Stimulated activated CD4-positive, alpha-beta T cell treated with anti-CD3 and anti-CD28 coated beads, Interleukin-12 subunit alpha, Interleukin-12 subunit beta, amount 100 ng/mL, for 48 hours (primary cell): ENCODE results near the gene DLGAP1.

Source experiments
- DNase-seq, 3 donors: peaks; one replicate each; pipeline ENCODE4 v3.0.0-alpha.2; 2020; ENCODE audit warnings: low read depth in 2 of 3, low spot score in 1 of 3

DLGAP1 gene

GRCh38 chr18:3950668-3951404 lies 504.3 kb downstream of the DLGAP1 start:
- DNase-seq, result no peak

DNA sequence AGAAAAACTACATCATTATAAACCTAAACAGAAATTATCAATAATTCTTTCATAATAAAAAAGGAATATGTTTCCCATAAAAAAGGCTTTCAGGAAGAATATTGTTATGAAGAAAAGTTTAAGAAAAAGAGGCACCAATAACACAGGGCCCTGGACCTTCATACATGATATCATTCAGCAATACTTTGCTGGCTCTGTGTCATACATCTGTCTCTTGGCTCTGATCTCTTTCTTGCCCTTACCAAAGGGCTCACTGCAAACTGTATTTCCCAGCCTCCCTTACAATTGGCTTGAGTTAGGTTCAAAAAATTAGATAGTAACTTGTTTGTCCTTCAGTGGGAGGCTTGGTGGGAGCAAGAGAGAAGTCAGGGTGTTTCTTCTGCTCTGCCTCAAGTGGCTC lies 506.1 kb downstream of the DLGAP1 start:
- no peak for DNase-seq

- no peak for DNase-seq
These were observed 507.7 kb downstream of the DLGAP1 start for GRCh38 chr18:3947383-3947782.

DNA sequence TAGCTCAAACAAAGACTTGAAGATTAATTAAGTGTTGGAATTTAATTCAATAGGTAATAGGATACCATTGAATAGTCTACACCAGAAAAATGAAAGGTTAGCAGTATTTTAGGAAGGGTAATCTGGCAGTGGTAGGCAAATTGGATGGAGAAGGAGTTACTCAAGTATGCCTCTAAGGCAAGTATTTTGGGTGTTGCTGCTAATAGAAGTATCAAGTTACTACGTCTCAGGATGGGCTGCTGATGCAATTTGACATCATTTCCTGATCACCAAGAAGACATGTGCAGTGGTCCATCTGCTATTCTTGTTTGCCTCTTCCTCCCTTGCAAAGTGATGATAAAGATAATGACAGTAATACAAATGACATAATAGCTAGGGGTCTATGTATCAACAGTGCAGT lies 519.8 kb downstream of the DLGAP1 start:
- no peak for DNase-seq

- no peak for DNase-seq
These were observed 522.8 kb downstream of the DLGAP1 start for GRCh38 chr18:3932276-3932675.

DNA sequence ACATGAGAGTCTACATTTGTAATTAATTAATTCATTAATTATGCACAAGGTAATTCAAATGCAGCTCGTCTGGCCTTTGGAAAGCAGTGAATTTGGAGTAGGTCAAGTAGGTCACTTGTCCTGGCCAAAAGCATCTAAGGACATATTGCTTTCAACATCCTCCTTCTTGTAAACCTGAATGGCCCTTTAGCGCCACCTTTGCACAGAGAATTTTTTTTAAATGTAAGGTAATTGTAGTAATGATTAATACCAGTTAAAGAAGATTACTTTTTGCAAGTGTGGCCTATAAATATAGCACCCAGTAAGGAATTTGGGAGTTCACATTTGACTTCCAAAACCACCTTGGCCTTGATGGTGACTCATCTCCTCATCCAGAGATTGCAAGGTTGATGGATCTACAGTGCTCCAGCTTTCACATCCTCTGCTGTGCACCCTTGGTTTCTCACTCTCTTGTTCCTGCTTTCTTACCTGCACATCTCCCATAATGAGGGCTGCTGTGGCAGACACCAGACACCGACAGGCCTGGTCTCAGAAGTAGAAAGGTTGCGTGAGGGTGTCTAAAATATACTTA lies 523.5 kb downstream of the DLGAP1 start:
- DNase-seq, result no peak

DNA sequence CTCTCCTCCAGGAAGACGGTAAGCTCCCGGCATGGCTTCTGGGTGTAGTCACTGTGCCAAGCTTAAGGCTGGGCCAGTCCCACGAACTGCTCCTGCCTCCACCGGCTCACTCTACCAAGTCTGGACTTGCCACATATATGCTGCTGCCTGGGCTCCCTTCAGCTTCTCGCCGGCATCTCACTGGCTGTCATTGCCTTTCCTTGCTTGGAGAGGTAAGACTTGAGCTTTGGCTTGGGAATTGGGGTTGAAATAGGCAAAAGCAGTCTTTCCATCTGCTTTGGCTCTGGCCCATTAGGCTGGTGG lies 524.1 kb downstream of the DLGAP1 start:
- no peak for DNase-seq

DNA sequence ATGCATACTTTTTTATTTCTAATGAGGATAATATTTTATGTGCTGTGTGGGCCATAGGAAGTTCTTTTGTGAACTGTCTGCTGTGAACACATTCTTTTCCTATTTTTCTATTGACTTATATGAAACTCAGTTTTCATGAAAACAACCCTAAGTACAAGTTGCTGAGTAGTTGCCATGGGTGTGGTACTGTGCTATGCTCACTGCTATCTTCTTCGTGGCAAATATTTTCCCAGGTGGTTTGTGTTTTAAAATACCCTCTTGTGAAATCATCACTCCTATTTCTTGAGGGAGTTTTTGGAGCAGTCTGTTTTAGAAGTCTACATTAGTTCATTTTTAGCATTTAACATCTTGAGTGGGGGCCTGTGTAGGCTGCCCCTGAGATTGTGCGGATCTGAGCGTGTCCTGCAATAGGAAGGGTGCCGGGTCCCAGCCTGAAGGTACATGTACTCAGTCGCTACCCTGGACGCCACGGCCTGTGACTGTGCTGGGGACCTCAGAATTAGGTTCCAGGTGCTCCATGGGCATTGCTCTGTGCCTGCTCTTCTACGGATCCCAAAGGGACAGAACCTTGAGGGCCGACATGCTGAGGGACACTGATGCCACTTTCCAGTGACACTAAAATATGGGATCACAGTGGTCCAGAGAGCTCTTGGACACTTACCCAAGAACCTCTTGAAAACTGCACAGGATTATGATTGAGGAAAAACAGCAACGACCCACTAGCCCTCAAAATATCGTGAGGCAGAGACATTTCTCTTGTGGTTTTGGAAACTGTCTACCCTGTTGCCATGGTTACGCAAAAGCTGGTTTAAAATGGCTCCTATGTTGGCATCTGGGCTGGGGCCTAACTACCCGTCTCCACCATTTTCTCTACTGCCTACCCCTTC lies 524.7 kb downstream of the DLGAP1 start:
- no peak for DNase-seq

DNA sequence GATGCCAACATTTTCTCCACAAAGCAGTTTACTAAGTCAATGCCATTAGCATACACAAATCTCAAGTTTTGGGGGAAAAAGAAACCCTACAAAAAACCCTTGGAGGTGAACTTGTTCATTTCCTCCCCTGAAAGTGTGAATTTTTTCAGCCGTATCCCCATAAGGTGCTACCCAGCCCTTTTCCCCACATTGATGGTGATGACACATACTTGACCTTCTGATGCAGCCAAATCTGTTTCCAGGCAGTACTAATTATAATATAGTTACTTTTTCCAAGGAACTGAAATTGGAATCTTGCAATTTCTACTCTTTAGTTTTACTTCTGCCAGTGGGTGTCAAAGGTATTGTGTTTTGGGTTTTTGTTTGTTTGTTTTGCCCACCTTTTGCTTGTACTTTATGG lies 530.7 kb downstream of the DLGAP1 start:
- DNase-seq, result no peak

DNA sequence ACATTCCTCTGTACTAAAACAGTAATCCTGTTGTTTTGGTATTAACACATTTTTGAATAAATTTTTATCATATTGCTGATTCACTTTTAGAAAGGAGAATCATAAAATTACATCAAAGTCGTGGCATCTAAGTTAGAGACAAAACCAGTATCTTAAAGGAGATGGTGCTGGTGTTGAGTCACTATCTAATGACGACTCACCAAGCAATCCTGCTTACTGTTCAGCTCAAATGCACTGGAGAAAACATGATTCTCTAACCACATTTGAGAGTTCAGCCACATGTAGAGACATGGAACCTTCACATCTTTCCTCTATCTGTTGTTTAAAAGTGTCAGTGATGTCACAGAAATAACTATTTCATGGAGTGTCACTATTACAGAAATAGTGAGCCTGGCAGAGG lies 531.4 kb downstream of the DLGAP1 start:
- no peak for DNase-seq

GRCh38 chr18:3921826-3922225 lies 533.3 kb downstream of the DLGAP1 start:
- no peak for DNase-seq

DNA sequence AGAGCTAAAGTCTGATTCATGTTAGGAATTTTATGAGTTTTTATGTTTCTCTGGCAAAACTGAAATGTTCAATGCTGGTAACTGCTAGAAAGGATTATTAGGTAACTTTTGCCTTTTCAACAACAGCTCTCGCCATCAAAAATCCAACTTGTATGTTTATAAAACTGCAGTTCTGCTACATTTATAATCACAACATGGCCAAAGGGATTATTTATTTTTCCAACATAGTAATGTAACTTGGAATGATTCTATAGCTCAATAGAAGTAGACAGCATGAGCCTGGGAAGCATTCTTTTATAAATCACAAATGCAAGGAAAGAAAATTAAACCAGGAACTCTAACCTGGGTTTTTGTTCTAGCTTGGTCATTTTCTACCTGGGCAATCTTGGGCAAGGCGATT lies 534.3 kb downstream of the DLGAP1 start:
- no peak for DNase-seq

DNA sequence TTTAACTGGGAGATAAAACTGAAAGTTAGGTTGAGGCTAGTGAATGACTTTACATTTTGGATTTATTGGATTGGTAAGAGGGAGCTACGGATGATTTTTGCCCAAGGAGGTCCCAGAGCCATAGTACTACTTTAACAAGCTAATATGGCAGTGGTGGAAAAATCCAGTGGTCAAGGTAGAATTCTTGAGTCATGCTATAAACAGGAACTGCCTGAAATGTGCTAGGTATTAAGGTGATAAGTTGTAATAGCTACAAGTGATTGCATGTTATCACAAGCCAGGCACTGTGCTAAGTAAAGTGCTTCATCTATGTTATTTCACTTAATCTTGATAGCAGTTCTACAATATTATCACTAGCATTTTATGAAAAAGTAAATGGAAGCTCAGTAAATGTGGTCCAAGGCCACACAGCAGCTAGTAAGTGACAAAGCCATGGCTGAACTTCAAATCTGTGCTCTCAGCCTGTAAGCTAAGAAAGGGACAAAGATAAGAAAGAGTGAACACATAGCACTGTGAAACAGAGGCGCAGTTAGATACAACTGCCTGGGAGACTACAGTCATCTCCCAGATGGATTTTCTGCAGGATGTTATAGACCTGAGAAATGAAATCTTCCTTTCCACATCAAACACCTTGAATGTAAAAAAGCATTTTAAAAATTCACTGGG lies 535.6 kb downstream of the DLGAP1 start:
- DNase-seq, result no peak

- no peak for DNase-seq
These were observed 539.0 kb downstream of the DLGAP1 start for GRCh38 chr18:3916082-3916481.

GRCh38 chr18:3914833-3915610 lies 540.1 kb downstream of the DLGAP1 start:
- no peak for DNase-seq

DNA sequence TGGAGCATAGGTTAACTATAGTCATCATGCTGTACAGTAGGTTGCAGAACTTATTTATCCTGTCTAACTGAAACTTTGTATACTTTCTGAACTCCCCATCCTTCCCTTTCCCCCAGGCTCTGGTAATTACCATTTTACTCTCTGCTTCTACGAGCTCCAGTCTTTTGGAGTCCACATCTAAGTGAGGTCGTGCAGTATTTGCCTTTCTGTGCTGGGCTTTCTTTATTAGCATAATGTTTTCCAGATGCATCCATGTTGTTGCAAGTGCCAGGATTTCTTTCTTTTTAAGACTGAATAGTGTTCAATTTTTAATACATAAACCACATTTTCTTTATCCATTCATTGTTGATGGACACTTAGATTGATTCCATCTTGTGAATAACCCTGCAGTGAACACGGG lies 541.0 kb downstream of the DLGAP1 start:
- no peak for DNase-seq

DNA sequence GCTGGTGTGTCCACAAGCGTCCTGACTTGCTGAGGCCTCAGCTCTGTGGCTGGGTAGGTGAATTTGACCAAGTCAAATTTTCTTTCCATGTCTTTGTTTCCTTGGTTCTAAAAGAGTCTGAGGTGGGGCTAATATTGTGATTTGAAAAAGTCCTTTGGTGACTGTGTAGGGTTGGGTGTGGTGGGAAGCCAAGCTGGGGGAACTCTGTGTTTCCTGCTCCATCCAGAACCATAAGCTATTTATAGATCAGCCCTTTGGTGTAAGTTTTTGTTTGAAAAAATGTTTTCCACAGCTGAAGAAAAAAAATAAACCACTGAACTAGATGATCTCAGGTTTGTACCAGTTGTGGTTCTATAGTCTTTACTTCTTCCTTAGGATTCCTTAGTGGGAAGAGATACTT lies 542.4 kb downstream of the DLGAP1 start:
- DNase-seq, result no peak

GRCh38 chr18:3911413-3911812 lies 543.7 kb downstream of the DLGAP1 start:
- no peak for DNase-seq

GRCh38 chr18:3910512-3910911 lies 544.6 kb downstream of the DLGAP1 start:
- no peak for DNase-seq

- no peak for DNase-seq
These were observed 547.2 kb downstream of the DLGAP1 start for GRCh38 chr18:3907955-3908354.

- no peak for DNase-seq
These were observed 548.9 kb downstream of the DLGAP1 start for GRCh38 chr18:3906116-3906750.
